ENCODE data around the gene TMEM135. TPM values are rescaled to one million over a fixed set of nuclear protein-coding genes. Genes with fewer than 3 reads are reported as not detected.
"Not testable (repeated sequence)": the region's sequence is repeated elsewhere in the genome, so short reads cannot be mapped to it uniquely, and the experiment has no call there.

The TMEM135 gene
- total RNA-seq, 1 donor from 2014 or later: 28.1 TPM

- DNase-seq: no peak
These were observed 43.6 kb downstream of the TMEM135 start for GRCh38 chr11:87081358-87081757.

GRCh38 chr11:87082590-87082989, 44.9 kb downstream of the TMEM135 start:
- DNase-seq: no peak

GRCh38 chr11:87083029-87083428, 45.3 kb downstream of the TMEM135 start:
- no peak for DNase-seq

GRCh38 chr11:87092159-87092558, 54.4 kb downstream of the TMEM135 start:
- DNase-seq: no peak

GRCh38 chr11:87092567-87092966, 54.8 kb downstream of the TMEM135 start:
- DNase-seq: no peak

GRCh38 chr11:87097582-87097981, 59.8 kb downstream of the TMEM135 start:
- DNase-seq: peak; percentile 59

- no peak for DNase-seq
These were observed 64.3 kb downstream of the TMEM135 start for GRCh38 chr11:87101956-87102580.

- DNase-seq: not testable (repeated sequence)
These were observed 68.1 kb downstream of the TMEM135 start for GRCh38 chr11:87105826-87106225.

GRCh38 chr11:87107379-87107778, 69.6 kb downstream of the TMEM135 start:
- not testable (repeated sequence) for DNase-seq

GRCh38 chr11:87110443-87111131, 72.9 kb downstream of the TMEM135 start:
- DNase-seq: no peak

- no peak for DNase-seq
These were observed 76.4 kb downstream of the TMEM135 start for GRCh38 chr11:87114093-87114492.

- no peak for DNase-seq
These were observed 78.5 kb downstream of the TMEM135 start for GRCh38 chr11:87116185-87116584.

GRCh38 chr11:87120937-87121336, 83.2 kb downstream of the TMEM135 start:
- no peak for DNase-seq

- no peak for DNase-seq
These were observed 85.1 kb downstream of the TMEM135 start for GRCh38 chr11:87122852-87123251.

GRCh38 chr11:87125257-87125656, 87.5 kb downstream of the TMEM135 start:
- no peak for DNase-seq

GRCh38 chr11:87127101-87127500, 89.4 kb downstream of the TMEM135 start:
- DNase-seq: no peak

- DNase-seq: no peak
These were observed 90.6 kb downstream of the TMEM135 start for GRCh38 chr11:87128372-87128771.

GRCh38 chr11:87134524-87135106, 96.9 kb downstream of the TMEM135 start:
- no peak for DNase-seq

GRCh38 chr11:87136236-87136635, 98.5 kb downstream of the TMEM135 start:
- no peak for DNase-seq

GRCh38 chr11:87137711-87138110, 100.0 kb downstream of the TMEM135 start:
- no peak for DNase-seq

GRCh38 chr11:87139475-87139874, 101.7 kb downstream of the TMEM135 start:
- DNase-seq: no peak

- no peak for DNase-seq
These were observed 103.6 kb downstream of the TMEM135 start for GRCh38 chr11:87141322-87141721.

- no peak for DNase-seq
These were observed 104.3 kb downstream of the TMEM135 start for GRCh38 chr11:87141980-87142514.

- DNase-seq: no peak
These were observed 104.9 kb downstream of the TMEM135 start for GRCh38 chr11:87142594-87142993.
